ENCODE data around the gene CROCC. TPM values are rescaled to one million over a fixed set of nuclear protein-coding genes. Genes with fewer than 3 reads are reported as not detected.
A peak's percentile ranks its signal among the peaks of the same experiment; 100 is the strongest.

CROCC gene
- total and polyA plus RNA-seq, 9 of the 15 experiments (the other 6 are each of a cell fraction or from before 2014, with no cell fraction given) = 0.17 to 15.4 (median 7.6) TPM

DNA sequence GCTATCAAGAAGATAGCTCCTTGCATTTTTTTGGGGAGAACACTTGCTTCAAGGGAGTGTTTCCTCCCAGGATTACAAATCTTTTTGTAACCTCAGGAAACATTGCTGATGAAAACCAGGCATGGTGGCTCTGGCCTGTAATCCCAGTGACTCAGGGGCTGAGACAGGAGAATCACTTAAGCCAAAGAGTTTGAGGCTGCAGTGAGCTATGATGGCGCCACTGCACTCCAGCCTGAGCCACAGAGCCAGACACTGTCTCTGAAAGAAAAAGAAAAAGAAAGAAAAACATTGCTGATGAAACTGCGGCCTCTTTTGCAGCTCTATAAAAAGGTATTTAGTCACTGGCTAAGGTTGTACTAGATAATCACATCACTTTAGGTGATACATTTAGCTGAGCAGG lies 18.7 kb upstream of the CROCC start (continued):
- TF ChIP-seq, protein P1, sequence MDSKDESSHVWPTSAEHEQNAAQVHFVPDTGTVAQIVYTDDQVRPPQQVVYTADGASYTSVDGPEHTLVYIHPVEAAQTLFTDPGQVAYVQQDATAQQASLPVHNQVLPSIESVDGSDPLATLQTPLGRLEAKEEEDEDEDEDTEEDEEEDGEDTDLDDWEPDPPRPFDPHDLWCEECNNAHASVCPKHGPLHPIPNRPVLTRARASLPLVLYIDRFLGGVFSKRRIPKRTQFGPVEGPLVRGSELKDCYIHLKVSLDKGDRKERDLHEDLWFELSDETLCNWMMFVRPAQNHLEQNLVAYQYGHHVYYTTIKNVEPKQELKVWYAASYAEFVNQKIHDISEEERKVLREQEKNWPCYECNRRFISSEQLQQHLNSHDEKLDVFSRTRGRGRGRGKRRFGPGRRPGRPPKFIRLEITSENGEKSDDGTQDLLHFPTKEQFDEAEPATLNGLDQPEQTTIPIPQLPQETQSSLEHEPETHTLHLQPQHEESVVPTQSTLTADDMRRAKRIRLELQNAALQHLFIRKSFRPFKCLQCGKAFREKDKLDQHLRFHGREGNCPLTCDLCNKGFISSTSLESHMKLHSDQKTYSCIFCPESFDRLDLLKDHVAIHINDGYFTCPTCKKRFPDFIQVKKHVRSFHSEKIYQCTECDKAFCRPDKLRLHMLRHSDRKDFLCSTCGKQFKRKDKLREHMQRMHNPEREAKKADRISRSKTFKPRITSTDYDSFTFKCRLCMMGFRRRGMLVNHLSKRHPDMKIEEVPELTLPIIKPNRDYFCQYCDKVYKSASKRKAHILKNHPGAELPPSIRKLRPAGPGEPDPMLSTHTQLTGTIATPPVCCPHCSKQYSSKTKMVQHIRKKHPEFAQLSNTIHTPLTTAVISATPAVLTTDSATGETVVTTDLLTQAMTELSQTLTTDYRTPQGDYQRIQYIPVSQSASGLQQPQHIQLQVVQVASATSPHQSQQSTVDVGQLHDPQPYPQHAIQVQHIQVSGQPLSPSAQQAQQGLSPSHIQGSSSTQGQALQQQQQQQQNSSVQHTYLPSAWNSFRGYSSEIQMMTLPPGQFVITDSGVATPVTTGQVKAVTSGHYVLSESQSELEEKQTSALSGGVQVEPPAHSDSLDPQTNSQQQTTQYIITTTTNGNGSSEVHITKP (IDR thresholded peaks at IDR 0.05; ENCODE audit: partially characterized antibody) = no peak
- TF ChIP-seq ZNF146 (CRISPR knock-in tag; IDR thresholded peaks at IDR 0.05; ENCODE audit: unreplicated experiment) (no peak), DPF2 (IDR thresholded peaks at IDR 0.05) (no peak), E2F3 (CRISPR knock-in tag; IDR thresholded peaks at IDR 0.05) (no peak), POLR2B (IDR thresholded peaks at IDR 0.05; ENCODE audit: low read depth, partially characterized antibody) (no peak), ARID1B (IDR thresholded peaks at IDR 0.05) (no peak), RBM25 (IDR thresholded peaks at IDR 0.05; ENCODE audit: low read depth, low read length, severe bottlenecking) (no peak), ERF (CRISPR knock-in tag; IDR thresholded peaks at IDR 0.05) (no peak), PML (IDR thresholded peaks at IDR 0.05; ENCODE audit: low read length) (no peak), PCBP1 (IDR thresholded peaks at IDR 0.05; ENCODE audit: low read depth, low read length, poor library complexity, severe bottlenecking) (no peak), SAFB2 (IDR thresholded peaks at IDR 0.05; ENCODE audit: borderline replicate concordance, low read depth, low read length, severe bottlenecking) (no peak), ZNF23 (CRISPR knock-in tag; IDR thresholded peaks at IDR 0.05) (no peak), MAFF (IDR thresholded peaks at IDR 0.05; ENCODE audit: low read length) (no peak), ZNF175 (CRISPR knock-in tag; IDR thresholded peaks at IDR 0.05; ENCODE audit: low read depth) (0 out of 2 replicates have a peak, but pooled peaks have one; percentile 62), HMGN3 (IDR thresholded peaks at IDR 0.05; ENCODE audit: borderline replicate concordance, extremely low read depth, insufficient read length, low read depth, low read length) (no peak), KAT7 (CRISPR knock-in tag; IDR thresholded peaks at IDR 0.05; ENCODE audit: borderline replicate concordance) (no peak), GTF2F1 (IDR thresholded peaks at IDR 0.05; ENCODE audit: low read depth, low read length) (no peak), SPI1 (IDR thresholded peaks at IDR 0.05; ENCODE audit: borderline replicate concordance, low read depth, low read length) (no peak), ZNF347 (CRISPR knock-in tag; IDR thresholded peaks at IDR 0.05; ENCODE audit: low read depth) (no peak), ZNF644 (tag; IDR thresholded peaks at IDR 0.05; ENCODE audit: low read depth) (peak; percentile 36; the same call in 1 of the 2 replicates), SMAD4 (CRISPR knock-in tag; conservative IDR thresholded peaks at IDR 0.05) (no peak)
- TF ChIP-seq, protein P2, sequence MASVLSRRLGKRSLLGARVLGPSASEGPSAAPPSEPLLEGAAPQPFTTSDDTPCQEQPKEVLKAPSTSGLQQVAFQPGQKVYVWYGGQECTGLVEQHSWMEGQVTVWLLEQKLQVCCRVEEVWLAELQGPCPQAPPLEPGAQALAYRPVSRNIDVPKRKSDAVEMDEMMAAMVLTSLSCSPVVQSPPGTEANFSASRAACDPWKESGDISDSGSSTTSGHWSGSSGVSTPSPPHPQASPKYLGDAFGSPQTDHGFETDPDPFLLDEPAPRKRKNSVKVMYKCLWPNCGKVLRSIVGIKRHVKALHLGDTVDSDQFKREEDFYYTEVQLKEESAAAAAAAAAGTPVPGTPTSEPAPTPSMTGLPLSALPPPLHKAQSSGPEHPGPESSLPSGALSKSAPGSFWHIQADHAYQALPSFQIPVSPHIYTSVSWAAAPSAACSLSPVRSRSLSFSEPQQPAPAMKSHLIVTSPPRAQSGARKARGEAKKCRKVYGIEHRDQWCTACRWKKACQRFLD (CRISPR knock-in tag; IDR thresholded peaks at IDR 0.05) = 0 out of 2 replicates have a peak, but pooled peaks have one; percentile 12
- TF ChIP-seq, protein P3, sequence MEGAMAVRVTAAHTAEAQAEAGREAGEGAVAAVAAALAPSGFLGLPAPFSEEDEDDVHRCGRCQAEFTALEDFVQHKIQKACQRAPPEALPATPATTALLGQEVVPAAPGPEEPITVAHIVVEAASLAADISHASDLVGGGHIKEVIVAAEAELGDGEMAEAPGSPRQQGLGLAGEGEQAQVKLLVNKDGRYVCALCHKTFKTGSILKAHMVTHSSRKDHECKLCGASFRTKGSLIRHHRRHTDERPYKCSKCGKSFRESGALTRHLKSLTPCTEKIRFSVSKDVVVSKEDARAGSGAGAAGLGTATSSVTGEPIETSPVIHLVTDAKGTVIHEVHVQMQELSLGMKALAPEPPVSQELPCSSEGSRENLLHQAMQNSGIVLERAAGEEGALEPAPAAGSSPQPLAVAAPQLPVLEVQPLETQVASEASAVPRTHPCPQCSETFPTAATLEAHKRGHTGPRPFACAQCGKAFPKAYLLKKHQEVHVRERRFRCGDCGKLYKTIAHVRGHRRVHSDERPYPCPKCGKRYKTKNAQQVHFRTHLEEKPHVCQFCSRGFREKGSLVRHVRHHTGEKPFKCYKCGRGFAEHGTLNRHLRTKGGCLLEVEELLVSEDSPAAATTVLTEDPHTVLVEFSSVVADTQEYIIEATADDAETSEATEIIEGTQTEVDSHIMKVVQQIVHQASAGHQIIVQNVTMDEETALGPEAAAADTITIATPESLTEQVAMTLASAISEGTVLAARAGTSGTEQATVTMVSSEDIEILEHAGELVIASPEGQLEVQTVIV (CRISPR knock-in tag; IDR thresholded peaks at IDR 0.05; ENCODE audit: borderline replicate concordance) = no peak
